H9 (cell line): ENCODE results near the gene LIG3. TPM values are rescaled to one million over a fixed set of nuclear protein-coding genes. Genes with fewer than 3 reads are reported as not detected.

Experiments used
- DNase-seq: peaks from one replicate; pipeline ENCODE4 v3.0.0-alpha.2; 2017
- H2AFZ ChIP-seq: one replicate; pipeline ENCODE4 v1.6.1; 2013; ENCODE audit warnings: mild to moderate bottlenecking, low read length, control low read depth, moderate library complexity
- H2AK5ac ChIP-seq: 2 replicates; pipeline ENCODE4 v1.6.1; 2013; ENCODE audit warnings: low read length, control low read depth, mixed read lengths; ENCODE audit not compliant: insufficient read length
- H2BK120ac ChIP-seq: one replicate; pipeline ENCODE4 v1.6.1; 2013; ENCODE audit warnings: low read depth, mild to moderate bottlenecking, low read length, control low read depth, inconsistent platforms; ENCODE audit not compliant: poor library complexity, severe bottlenecking
- H2BK12ac ChIP-seq: 2 replicates; pipeline ENCODE4 v1.6.1; 2013; ENCODE audit warnings: low read length, control low read depth, mixed read lengths, low read depth; ENCODE audit not compliant: insufficient read length
- H2BK15ac ChIP-seq: 2 replicates; pipeline ENCODE4 v1.6.1; 2013; ENCODE audit warnings: low read depth, low read length, control low read depth
- H2BK20ac ChIP-seq: one replicate; pipeline ENCODE4 v1.6.1; 2013; ENCODE audit warnings: low read depth, mild to moderate bottlenecking, low read length, control low read depth, inconsistent platforms; ENCODE audit not compliant: poor library complexity, severe bottlenecking
- H2BK5ac ChIP-seq: 2 replicates; pipeline ENCODE4 v1.6.1; 2013; ENCODE audit warnings: low read length, control low read depth, mixed read lengths; ENCODE audit not compliant: insufficient read length
- H3K14ac ChIP-seq: 2 replicates; pipeline ENCODE4 v1.6.1; 2013; ENCODE audit warnings: low read length, control low read depth; ENCODE audit not compliant: insufficient read depth
- H3K18ac ChIP-seq: 2 replicates; pipeline ENCODE4 v1.6.1; 2013; ENCODE audit warnings: low read depth, mild to moderate bottlenecking, mixed read lengths, low read length, control low read depth; ENCODE audit not compliant: insufficient read length
- H3K23ac ChIP-seq: 2 replicates; pipeline ENCODE4 v1.6.1; 2013; ENCODE audit warnings: low read length, control low read depth, mixed read lengths, low read depth; ENCODE audit not compliant: insufficient read length
- H3K23me2 ChIP-seq: 2 replicates; pipeline ENCODE4 v1.6.1; 2013; ENCODE audit warnings: low read depth, mild to moderate bottlenecking, mixed read lengths, low read length, control low read depth; ENCODE audit not compliant: insufficient read length, poor library complexity, severe bottlenecking
- H3K27ac ChIP-seq: 2 replicates; pipeline ENCODE4 v1.5.1; 2013; ENCODE audit warnings: low read length, control low read depth, mixed read lengths, low read depth; ENCODE audit not compliant: insufficient read length
- H3K27me3 ChIP-seq: 2 replicates; pipeline ENCODE4 v1.6.1; 2013; ENCODE audit warnings: low read length, control low read depth, inconsistent platforms; ENCODE audit not compliant: insufficient read depth
- H3K4ac ChIP-seq: 2 replicates; pipeline ENCODE4 v1.6.1; 2013; ENCODE audit warnings: low read depth, mild to moderate bottlenecking, control low read depth, inconsistent platforms, low read length, moderate library complexity
- H3K4me1 ChIP-seq: 2 replicates; pipeline ENCODE4 v1.6.1; 2013; ENCODE audit warnings: low read length, control low read depth, inconsistent platforms; ENCODE audit not compliant: insufficient read depth
- H3K4me2 ChIP-seq: 2 replicates; pipeline ENCODE4 v1.6.1; 2013; ENCODE audit warnings: low read length, control low read depth, mixed read lengths; ENCODE audit not compliant: insufficient read length, insufficient read depth
- H3K56ac ChIP-seq: 2 replicates; pipeline ENCODE4 v1.6.1; 2013; ENCODE audit warnings: low read depth, mild to moderate bottlenecking, mixed read lengths, low read length, control low read depth; ENCODE audit not compliant: insufficient read length
- H3K79me1 ChIP-seq: 2 replicates; pipeline ENCODE4 v1.6.1; 2013; ENCODE audit warnings: low read depth, mild to moderate bottlenecking, moderate library complexity, low read length, control low read depth, inconsistent platforms; ENCODE audit not compliant: insufficient read depth, poor library complexity, severe bottlenecking
- H3K79me2 ChIP-seq: 2 replicates; pipeline ENCODE4 v1.6.1; 2013; ENCODE audit warnings: low read length, control low read depth, inconsistent platforms; ENCODE audit not compliant: insufficient read depth
- H3K9ac ChIP-seq: 2 replicates; pipeline ENCODE4 v1.6.1; 2013; ENCODE audit warnings: low read length, control low read depth, mixed read lengths; ENCODE audit not compliant: insufficient read length; ENCODE audit errors: extremely low read depth
- H3K9me3 ChIP-seq: one replicate; pipeline ENCODE4 v1.6.1; 2013; ENCODE audit warnings: low read depth, low read length, inconsistent platforms; ENCODE audit not compliant: control insufficient read depth
- H3T11ph ChIP-seq: one replicate; pipeline ENCODE4 v1.6.1; 2013; ENCODE audit warnings: mild to moderate bottlenecking, low read length, control low read depth, inconsistent platforms
- H4K20me1 ChIP-seq: one replicate; pipeline ENCODE4 v1.6.1; 2013; ENCODE audit not compliant: control insufficient read depth, insufficient read length, insufficient read depth
- H4K5ac ChIP-seq: 2 replicates; pipeline ENCODE4 v1.6.1; 2013; ENCODE audit warnings: low read depth, mild to moderate bottlenecking, mixed read lengths, low read length, control low read depth; ENCODE audit not compliant: insufficient read length
- H4K8ac ChIP-seq: replicated peaks from 2 replicates; pipeline ENCODE4 v1.6.1; 2013; ENCODE audit warnings: low read length, control low read depth, mixed read lengths, low read depth; ENCODE audit not compliant: insufficient read length
- H4K91ac ChIP-seq: 2 replicates; pipeline ENCODE4 v1.6.1; 2013; ENCODE audit warnings: low read depth, mild to moderate bottlenecking, moderate library complexity, mixed read lengths, low read length, control low read depth; ENCODE audit not compliant: insufficient read length
- H3K27ac Mint-ChIP-seq, 3 experiments: 2 replicates in 2 of 3; 3 replicates in 1 of 3; pipeline ENCODE4 v1.8.0; 2020 to 2021; ENCODE audit warnings: mixed read lengths in 3 of 3, mild to moderate bottlenecking in 1 of 3, moderate library complexity in 1 of 3
- H3K27me3 Mint-ChIP-seq: 2 replicates; pipeline ENCODE4 v1.8.0; 2021; ENCODE audit warnings: low read depth, mild to moderate bottlenecking, moderate library complexity, mixed read lengths
- H3K36me3 Mint-ChIP-seq, 3 experiments: 2 replicates in 2 of 3; 3 replicates in 1 of 3; pipeline ENCODE4 v1.8.0; 2020 to 2021; ENCODE audit warnings: low read depth in 3 of 3, mixed read lengths in 3 of 3; ENCODE audit not compliant: insufficient read depth in 1 of 3
- H3K4me1 Mint-ChIP-seq, 2 experiments: 2 replicates each; pipeline ENCODE4 v1.8.0; 2020; ENCODE audit warnings: mixed read lengths in 2 of 2
- H3K4me3 Mint-ChIP-seq, 2 experiments: 2 replicates in 1 of 2; 3 replicates in 1 of 2; pipeline ENCODE4 v1.8.0; 2020 to 2021; ENCODE audit warnings: mild to moderate bottlenecking in 2 of 2, mixed read lengths in 2 of 2, moderate library complexity in 1 of 2
- H3K9me3 Mint-ChIP-seq, 2 experiments: 2 replicates in 1 of 2; 3 replicates in 1 of 2; pipeline ENCODE4 v1.8.0; 2020; ENCODE audit warnings: mild to moderate bottlenecking in 2 of 2, mixed read lengths in 2 of 2, moderate library complexity in 1 of 2
- WGBS: extraction: QIAGEN DNeasy Blood & Tissue Kit; methylation state at CpG from one replicate; pipeline ENCODE4 v1.1.7; 2013; ENCODE audit warnings: missing lambda C conversion rate, low lambda C conversion rate, mixed read lengths; ENCODE audit not compliant: insufficient read length; ENCODE audit errors: extremely low coverage; 5-methylcytosine and 5-hydroxymethylcytosine counted together
- total RNA-seq: library from RNA; stranded (reverse); gene quantifications from 2 replicates; pipeline ENCODE4 v1.2.1, GENCODE V29; 2021
- TF ChIP-seq, protein P1 (sequence below): fragments of 200-600 bp; sonication (generic); conservative IDR thresholded peaks from 3 replicates; pipeline ENCODE4 v1.8.0; 2021; ENCODE audit warnings: antibody characterized with exemption, mild to moderate bottlenecking

Gene LIG3
- total RNA-seq, 1 experiment from 2014 or later = 96.0 TPM

DNA sequence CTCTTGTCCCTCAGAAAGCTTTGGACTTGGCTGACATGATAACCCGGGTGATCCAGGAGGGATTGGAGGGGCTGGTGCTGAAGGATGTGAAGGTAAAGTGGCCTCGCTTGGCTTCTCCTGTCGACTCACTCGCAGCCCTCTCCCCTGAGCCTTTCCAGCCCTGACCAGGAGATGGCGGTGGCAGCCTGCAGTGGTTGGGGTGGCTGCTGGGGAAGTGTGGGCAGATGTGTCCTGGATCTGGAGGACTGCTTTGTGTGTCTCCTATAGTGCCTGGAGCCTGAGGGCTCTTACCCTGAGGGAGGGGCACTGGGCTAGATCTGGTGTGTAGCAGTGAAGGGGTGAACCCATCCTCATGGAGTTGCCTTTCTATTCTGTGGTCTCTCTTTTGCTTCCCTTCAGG is 17.9 kb downstream of the LIG3 start:
- Histone ChIP-seq H4K8ac (no peak overlapping the region), H2BK5ac (no peak overlapping the region), H2BK15ac (no peak overlapping the region), H3K14ac (no peak overlapping the region), H3K23me2 (no peaks in the 10 kb centered on the region), H2BK120ac (no peak overlapping the region), H3K4me1 (no peaks in the 10 kb centered on the region), H3K4ac (no peak overlapping the region), H4K5ac (no peak overlapping the region), H2BK20ac (no peak overlapping the region), H2AK5ac (no peak overlapping the region), H3K27me3 (no peaks in the 10 kb centered on the region), H2AFZ (no peak overlapping the region), H4K91ac (no peak overlapping the region), H3K27ac (no peak overlapping the region), H3K4me2 (no peak overlapping the region), H3K18ac (no peak overlapping the region), H3K56ac (no peak overlapping the region), H4K20me1 (no peaks in the 10 kb centered on the region), H2BK12ac (no peak overlapping the region), H3K9ac (no peak overlapping the region), H3K9me3 (no peaks in the 10 kb centered on the region), H3K79me1 (no peaks in the 10 kb centered on the region), H3K23ac (no peak overlapping the region), H3T11ph (no peak overlapping the region), H3K79me2 (no peaks in the 10 kb centered on the region)
- no peaks in the 10 kb centered on the region for H3K9me3 Mint-ChIP-seq
- peak overlapping the region in 1 of 2 experiments; percentile 14; a peak in 1 of 5 replicates for H3K4me3 Mint-ChIP-seq
- no peak overlapping the region; a peak in 2 of 7 replicates for H3K27ac Mint-ChIP-seq
- no CpG with 5 or more reads among the region's 5 CpGs for WGBS
- no peaks in the 10 kb centered on the region for H3K27me3 Mint-ChIP-seq
- peaks cover 31 to 99% (median 95%) of the 10 kb centered on the region in 3 experiments for H3K36me3 Mint-ChIP-seq
- no peaks in the 10 kb centered on the region for H3K4me1 Mint-ChIP-seq
- TF ChIP-seq, protein P1, sequence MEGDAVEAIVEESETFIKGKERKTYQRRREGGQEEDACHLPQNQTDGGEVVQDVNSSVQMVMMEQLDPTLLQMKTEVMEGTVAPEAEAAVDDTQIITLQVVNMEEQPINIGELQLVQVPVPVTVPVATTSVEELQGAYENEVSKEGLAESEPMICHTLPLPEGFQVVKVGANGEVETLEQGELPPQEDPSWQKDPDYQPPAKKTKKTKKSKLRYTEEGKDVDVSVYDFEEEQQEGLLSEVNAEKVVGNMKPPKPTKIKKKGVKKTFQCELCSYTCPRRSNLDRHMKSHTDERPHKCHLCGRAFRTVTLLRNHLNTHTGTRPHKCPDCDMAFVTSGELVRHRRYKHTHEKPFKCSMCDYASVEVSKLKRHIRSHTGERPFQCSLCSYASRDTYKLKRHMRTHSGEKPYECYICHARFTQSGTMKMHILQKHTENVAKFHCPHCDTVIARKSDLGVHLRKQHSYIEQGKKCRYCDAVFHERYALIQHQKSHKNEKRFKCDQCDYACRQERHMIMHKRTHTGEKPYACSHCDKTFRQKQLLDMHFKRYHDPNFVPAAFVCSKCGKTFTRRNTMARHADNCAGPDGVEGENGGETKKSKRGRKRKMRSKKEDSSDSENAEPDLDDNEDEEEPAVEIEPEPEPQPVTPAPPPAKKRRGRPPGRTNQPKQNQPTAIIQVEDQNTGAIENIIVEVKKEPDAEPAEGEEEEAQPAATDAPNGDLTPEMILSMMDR = peak; percentile 84
- peak; percentile 85 for DNase-seq
